HepG2 (cell line): Measurements from ENCODE around the gene PLXDC2.

ENCODE experiments used
- CTCF ChIP-seq: sonication (generic); formaldehyde crosslinking; IDR thresholded peaks from 2 replicates; pipeline ENCODE4 v1.5.0; 2020; ENCODE audit warnings: mild to moderate bottlenecking, missing genetic modification reagents, moderate library complexity
- EP300 ChIP-seq, 3 experiments: sonication (generic) in 1 of 3; formaldehyde crosslinking in 1 of 3; IDR thresholded peaks; 2 replicates each; pipeline versions ENCODE4 v1.5.1 to v1.6.1; 2011 to 2020; ENCODE audit warnings: low read depth in 2 of 3, low read length in 2 of 3, borderline replicate concordance in 1 of 3, improper control_type of control experiment in 1 of 3, mild to moderate bottlenecking in 1 of 3, missing genetic modification reagents in 1 of 3, moderate library complexity in 1 of 3
- JUND ChIP-seq: sonication (generic); formaldehyde crosslinking; IDR thresholded peaks from 2 replicates; pipeline ENCODE4 v1.8.0; 2022; ENCODE audit warnings: mild to moderate bottlenecking, missing genetic modification reagents
- MLX ChIP-seq: IDR thresholded peaks from 2 replicates; pipeline ENCODE4 v1.6.1; 2016
- NCOA2 ChIP-seq: sonication (generic); formaldehyde crosslinking; IDR thresholded peaks from 2 replicates; pipeline ENCODE4 v1.8.0; 2022; ENCODE audit warnings: inconsistent platforms
- NKX3-1 ChIP-seq: sonication (generic); formaldehyde crosslinking; IDR thresholded peaks from 2 replicates; pipeline ENCODE4 v1.5.0; 2020; ENCODE audit warnings: missing genetic modification reagents
- POLR2A ChIP-seq, 2 experiments: IDR thresholded peaks; 2 replicates each; pipeline ENCODE4 v1.6.1; 2011; ENCODE audit warnings: low read depth in 2 of 2, low read length in 2 of 2, mild to moderate bottlenecking in 1 of 2, moderate library complexity in 1 of 2; ENCODE audit not compliant: insufficient read depth in 1 of 2
- SMARCE1 ChIP-seq: fragments of 450-650 bp; IDR thresholded peaks from 2 replicates; pipeline ENCODE4 v1.6.1; 2017; ENCODE audit warnings: borderline replicate concordance
- THYN1 ChIP-seq: sonication (generic); formaldehyde crosslinking; IDR thresholded peaks from 2 replicates; pipeline ENCODE4 v1.8.1; 2023; ENCODE audit warnings: low read depth, mild to moderate bottlenecking, moderate library complexity, missing genetic modification reagents, borderline replicate concordance
- ZFP36L1 ChIP-seq: sonication (generic); formaldehyde crosslinking; IDR thresholded peaks from 2 replicates; pipeline ENCODE4 v1.8.0; 2022; ENCODE audit warnings: mild to moderate bottlenecking, missing genetic modification reagents, moderate library complexity
- ZNF24 ChIP-seq: fragments of 450-650 bp; IDR thresholded peaks from 2 replicates; pipeline ENCODE4 v1.6.1; 2017; ENCODE audit warnings: antibody characterized with exemption, mild to moderate bottlenecking
- ZNF773 ChIP-seq: sonication (generic); formaldehyde crosslinking; IDR thresholded peaks from 2 replicates; pipeline ENCODE4 v1.4.0; 2020; ENCODE audit warnings: missing genetic modification reagents, borderline replicate concordance
- TF ChIP-seq, protein P1 (sequence below): IDR thresholded peaks from 2 replicates; pipeline ENCODE4 v1.6.1; 2012; ENCODE audit warnings: inconsistent platforms
- TF ChIP-seq, protein P2 (sequence below): sonication (generic); formaldehyde crosslinking; IDR thresholded peaks from 2 replicates; pipeline ENCODE4 v1.8.0; 2022; ENCODE audit warnings: mild to moderate bottlenecking, missing genetic modification reagents; ENCODE audit not compliant: insufficient replicate concordance

DNA sequence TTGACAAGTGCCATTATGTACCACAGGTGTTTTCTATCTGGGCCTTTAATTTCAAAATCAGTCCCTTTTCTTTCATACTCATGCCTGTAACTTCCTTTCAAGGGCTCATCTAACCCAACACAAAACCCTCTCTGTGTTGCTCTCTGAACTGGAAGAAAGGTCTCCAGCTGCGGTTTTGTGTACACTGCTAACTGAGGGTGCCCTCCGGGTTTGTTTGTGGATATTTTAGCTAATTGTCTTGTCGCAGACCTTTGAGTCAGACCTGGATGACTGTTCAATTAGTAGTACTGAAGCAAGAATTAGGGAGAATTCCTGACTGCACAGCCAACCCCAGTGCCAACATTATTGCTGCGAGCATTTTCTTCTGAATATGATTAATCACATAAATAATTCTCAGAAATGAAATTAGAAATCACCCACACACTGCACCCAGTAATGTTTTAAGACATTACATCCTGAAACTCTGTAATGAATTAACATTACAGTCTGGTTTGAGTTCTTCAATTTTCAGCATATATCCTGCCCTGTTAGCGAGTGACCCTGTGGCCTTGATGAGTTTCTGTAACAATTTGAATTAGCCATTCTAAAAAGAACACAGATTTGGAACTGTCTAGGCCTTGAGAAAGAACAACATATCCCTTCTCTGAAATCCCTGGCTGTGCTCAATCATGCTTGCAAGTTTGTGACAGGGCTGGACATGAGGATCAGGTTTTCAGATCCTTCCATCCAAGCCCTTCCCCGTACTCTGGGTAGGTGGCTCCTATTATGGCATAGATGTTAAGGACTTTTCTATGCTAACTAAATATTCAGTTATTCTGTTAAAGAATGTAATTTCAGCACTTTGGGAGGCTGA lies 460.1 kb downstream of the PLXDC2 start:
- TF ChIP-seq ZNF773 (no peak), CTCF (CRISPR knock-in tag) (no peak), THYN1 (CRISPR knock-in tag) (no peak), POLR2A (IDR thresholded peaks at IDR 0.05; ENCODE audit: insufficient read depth in 1 of 2, low read depth in 2 of 2, low read length in 2 of 2) (no peak), JUND (CRISPR knock-in tag) (no peak), ZNF24 (no peak), ZFP36L1 (CRISPR knock-in tag) (no peak), SMARCE1 (no peak), EP300 (IDR thresholded peaks at IDR 0.05; ENCODE audit: low read depth in 2 of 2, low read length in 2 of 2) (peak in 1 of 2 experiments; percentile 37; a peak in 1 of 4 replicates), EP300 (CRISPR knock-in tag; IDR thresholded peaks at IDR 0.05; ENCODE audit: borderline replicate concordance) (no peak), NCOA2 (CRISPR knock-in tag) (no peak), NKX3-1 (no peak), MLX (CRISPR knock-in tag) (no peak)
- TF ChIP-seq, protein P1, sequence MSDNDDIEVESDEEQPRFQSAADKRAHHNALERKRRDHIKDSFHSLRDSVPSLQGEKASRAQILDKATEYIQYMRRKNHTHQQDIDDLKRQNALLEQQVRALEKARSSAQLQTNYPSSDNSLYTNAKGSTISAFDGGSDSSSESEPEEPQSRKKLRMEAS = no peak
- TF ChIP-seq, protein P2, sequence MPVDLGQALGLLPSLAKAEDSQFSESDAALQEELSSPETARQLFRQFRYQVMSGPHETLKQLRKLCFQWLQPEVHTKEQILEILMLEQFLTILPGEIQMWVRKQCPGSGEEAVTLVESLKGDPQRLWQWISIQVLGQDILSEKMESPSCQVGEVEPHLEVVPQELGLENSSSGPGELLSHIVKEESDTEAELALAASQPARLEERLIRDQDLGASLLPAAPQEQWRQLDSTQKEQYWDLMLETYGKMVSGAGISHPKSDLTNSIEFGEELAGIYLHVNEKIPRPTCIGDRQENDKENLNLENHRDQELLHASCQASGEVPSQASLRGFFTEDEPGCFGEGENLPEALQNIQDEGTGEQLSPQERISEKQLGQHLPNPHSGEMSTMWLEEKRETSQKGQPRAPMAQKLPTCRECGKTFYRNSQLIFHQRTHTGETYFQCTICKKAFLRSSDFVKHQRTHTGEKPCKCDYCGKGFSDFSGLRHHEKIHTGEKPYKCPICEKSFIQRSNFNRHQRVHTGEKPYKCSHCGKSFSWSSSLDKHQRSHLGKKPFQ (CRISPR knock-in tag) = no peak
